Liver (tissue), 9 donors: ENCODE data around the gene ATR. TPM values are rescaled to one million over a fixed set of nuclear protein-coding genes. Genes with fewer than 3 reads are reported as not detected.
"Not testable (repeated sequence)": the region's sequence is repeated elsewhere in the genome, so short reads cannot be mapped to it uniquely, and the experiment has no call there.

Experiments used
- DNase-seq: peaks from one replicate; pipeline ENCODE4 v3.0.0-alpha.2; 2017; ENCODE audit warnings: low spot score
- H3K27ac ChIP-seq, 2 donors: one replicate each; pipeline ENCODE4 v1.7.0; 2013; ENCODE audit warnings: inconsistent platforms in 2 of 2, low read length in 2 of 2, control low read depth in 1 of 2, low read depth in 1 of 2, mild to moderate bottlenecking in 1 of 2
- H3K27me3 ChIP-seq, 4 donors: one replicate each; pipeline versions ENCODE4 v1.6.1 to v1.7.0; 2013; ENCODE audit warnings: low read length in 3 of 4, inconsistent platforms in 1 of 4, mild to moderate bottlenecking in 1 of 4, moderate library complexity in 1 of 4; ENCODE audit not compliant: control insufficient read depth in 4 of 4, insufficient read depth in 4 of 4
- H3K36me3 ChIP-seq, 4 donors: one replicate each; pipeline versions ENCODE4 v1.6.1 to v1.7.0; 2013; ENCODE audit warnings: low read length in 3 of 4, mild to moderate bottlenecking in 3 of 4, low read depth in 1 of 4, moderate library complexity in 1 of 4; ENCODE audit not compliant: control insufficient read depth in 4 of 4, insufficient read depth in 3 of 4
- H3K4me1 ChIP-seq, 4 donors: one replicate each; pipeline versions ENCODE4 v1.6.1 to v1.7.0; 2013; ENCODE audit warnings: low read length in 3 of 4, mild to moderate bottlenecking in 3 of 4, moderate library complexity in 1 of 4; ENCODE audit not compliant: control insufficient read depth in 4 of 4, insufficient read depth in 4 of 4
- H3K4me3 ChIP-seq, 3 donors: one replicate each; pipeline versions ENCODE4 v1.6.1 to v1.7.0; 2013; ENCODE audit warnings: low read length in 3 of 3, control low read depth in 1 of 3, low read depth in 1 of 3, mild to moderate bottlenecking in 1 of 3
- H3K9ac ChIP-seq, 2 donors: one replicate each; pipeline ENCODE4 v1.7.0; 2013; ENCODE audit warnings: low read length in 2 of 2, mild to moderate bottlenecking in 2 of 2, moderate library complexity in 2 of 2, control low read depth in 1 of 2, low read depth in 1 of 2
- H3K9me3 ChIP-seq, 4 donors: one replicate each; pipeline versions ENCODE4 v1.6.1 to v1.7.0; 2013; ENCODE audit warnings: low read length in 3 of 4; ENCODE audit not compliant: control insufficient read depth in 4 of 4
- ATF3 ChIP-seq: IDR thresholded peaks from 2 replicates; pipeline ENCODE4 v1.6.1; 2016; ENCODE audit warnings: antibody characterized with exemption
- CTCF ChIP-seq: fragments of 150-350 bp; IDR thresholded peaks from 2 replicates; pipeline ENCODE4 v1.5.1; 2017; ENCODE audit warnings: improper control_type of control experiment, low read depth, low read length; ENCODE audit not compliant: missing input control
- FOXA2 ChIP-seq: IDR thresholded peaks from 2 replicates; pipeline ENCODE4 v1.6.1; 2016; ENCODE audit warnings: antibody characterized with exemption
- GABPA ChIP-seq, 2 donors: IDR thresholded peaks in 1 of 2; conservative IDR thresholded peaks in 1 of 2; 2 replicates each; pipeline ENCODE4 v1.6.1; 2016; ENCODE audit warnings: antibody characterized with exemption in 2 of 2, mild to moderate bottlenecking in 1 of 2, moderate library complexity in 1 of 2
- HNF4A ChIP-seq, 2 donors: conservative IDR thresholded peaks; 2 replicates each; pipeline ENCODE4 v1.6.1; 2016; ENCODE audit warnings: antibody characterized with exemption in 2 of 2, mild to moderate bottlenecking in 2 of 2
- HNF4G ChIP-seq: IDR thresholded peaks from 2 replicates; pipeline ENCODE4 v1.6.1; 2016; ENCODE audit warnings: antibody characterized with exemption
- JUND ChIP-seq, 2 donors: IDR thresholded peaks; 2 replicates each; pipeline ENCODE4 v1.6.1; 2016; ENCODE audit warnings: antibody characterized with exemption in 2 of 2
- MAX ChIP-seq: IDR thresholded peaks from 2 replicates; pipeline ENCODE4 v1.6.1; 2016; ENCODE audit warnings: antibody characterized with exemption
- REST ChIP-seq: IDR thresholded peaks from 2 replicates; pipeline ENCODE4 v1.6.1; 2016; ENCODE audit warnings: antibody characterized with exemption, mild to moderate bottlenecking
- RXRA ChIP-seq, 2 donors: IDR thresholded peaks; 2 replicates each; pipeline ENCODE4 v1.6.1; 2017 to 2018; ENCODE audit warnings: antibody characterized with exemption in 2 of 2, mild to moderate bottlenecking in 1 of 2
- SP1 ChIP-seq: IDR thresholded peaks from 2 replicates; pipeline ENCODE4 v1.6.1; 2018; ENCODE audit warnings: antibody characterized with exemption, mild to moderate bottlenecking
- WGBS: extraction: QIAGEN DNeasy Blood & Tissue Kit; methylation state at CpG from one replicate; pipeline ENCODE4 v1.1.7; 2013; 5-methylcytosine and 5-hydroxymethylcytosine counted together
- polyA plus RNA-seq, 2 donors: library from polyadenylated mRNA; stranded (reverse) in 1 of 2; unstranded in 1 of 2; fragments of 200-250 nt in 1 of 2; fragments of >200 nt in 1 of 2; fragmentation: Nextera tagmentation in 1 of 2; extraction: Ambion mirVana in 1 of 2; gene quantifications; one replicate each; pipeline versions ENCODE4 v1.2.1 to v1.2.3, GENCODE V29; 2013 to 2015
- total RNA-seq, 2 donors: library from RNA; depleted of rRNA; stranded (reverse); fragments of >200 nt; gene quantifications; one replicate each; pipeline ENCODE4 v1.2.3, GENCODE V29; 2014
- donor health status: healthy.
- donor health status: healthy.
- donor health status: healthy.
- donor health status: healthy.
- donor health status: healthy.

The ATR gene
- total and polyA plus RNA-seq, 4 donors, result 5.0 to 21.5 (median 12.1) TPM

- WGBS, result 79% methylated on average over 1 of the region's 1 CpG
- DNase-seq, result no peak
These were observed 3.9 kb downstream of the ATR start for GRCh38 chr3:142574665-142575064.

GRCh38 chr3:142574223-142574622 lies 4.3 kb downstream of the ATR start:
- not testable (repeated sequence) for H3K9ac ChIP-seq, H3K9me3 ChIP-seq
- 97% methylated on average over 3 of the region's 3 CpGs for WGBS

More at GRCh38 chr3:142574665-142575064, 3.9 kb downstream of the ATR start:
- peaks cover under 1 to 19% (median 7%) of the 10 kb centered on the region in 4 donors for H3K4me1 ChIP-seq
- no peaks in the 10 kb centered on the region for H3K9me3 ChIP-seq
- no peaks in the 10 kb centered on the region for H3K27me3 ChIP-seq
- no peak overlapping the region for H3K4me3 ChIP-seq
- TF ChIP-seq MAX (no peak), REST (no peak), CTCF (no peak), FOXA2 (no peak), HNF4G (no peak), GABPA (IDR thresholded peaks at IDR 0.05 in 1 of 2, conservative IDR thresholded peaks at IDR 0.05 in 1 of 2) (no peak), SP1 (no peak), ATF3 (no peak), RXRA (IDR thresholded peaks at IDR 0.05) (no peak), HNF4A (conservative IDR thresholded peaks at IDR 0.05) (no peak), JUND (IDR thresholded peaks at IDR 0.05) (no peak)
- no peak overlapping the region for H3K9ac ChIP-seq
- no peak overlapping the region for H3K27ac ChIP-seq
- peaks cover 0 to 1% (median 0%) of the 10 kb centered on the region in 4 donors for H3K36me3 ChIP-seq

GRCh38 chr3:142569422-142569821 lies 9.1 kb downstream of the ATR start:
- H3K27ac ChIP-seq, H3K4me3 ChIP-seq, H3K27me3 ChIP-seq, H3K9me3 ChIP-seq, H3K9ac ChIP-seq, H3K4me1 ChIP-seq, DNase-seq: not testable (repeated sequence)
- WGBS, result 96% methylated on average over 3 of the region's 3 CpGs
- H3K36me3 ChIP-seq, result peaks cover 1 to 14% (median 6%) of the 10 kb centered on the region in 4 donors

More at GRCh38 chr3:142574223-142574622, 4.3 kb downstream of the ATR start:
- not testable (repeated sequence) for H3K27me3 ChIP-seq, H3K36me3 ChIP-seq, H3K27ac ChIP-seq, H3K4me3 ChIP-seq, DNase-seq
- H3K4me1 ChIP-seq, result peaks cover 0 to 16% (median 7%) of the 10 kb centered on the region in 4 donors
